ENCODE data around the gene NR2F2.

DNA sequence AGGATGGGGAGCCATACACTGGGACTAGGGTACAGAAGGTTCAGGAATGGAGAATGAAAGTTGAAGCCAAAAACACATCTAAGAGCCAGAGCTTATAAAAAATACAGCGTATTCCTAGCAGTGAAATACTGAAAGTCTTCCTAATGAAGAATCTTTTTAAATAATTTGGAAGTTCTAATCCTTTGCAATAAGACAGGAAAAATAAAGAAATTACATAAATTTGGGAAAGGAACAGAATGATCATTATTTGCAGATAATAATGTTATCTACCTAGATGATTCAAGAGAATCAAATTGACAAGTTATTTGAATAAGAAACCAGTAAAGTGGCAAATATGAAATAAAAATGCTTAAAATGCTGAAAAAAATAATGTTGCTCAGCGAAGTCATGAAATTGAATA, 32.3 kb upstream of the NR2F2 start:
- TF ChIP-seq, protein P1, sequence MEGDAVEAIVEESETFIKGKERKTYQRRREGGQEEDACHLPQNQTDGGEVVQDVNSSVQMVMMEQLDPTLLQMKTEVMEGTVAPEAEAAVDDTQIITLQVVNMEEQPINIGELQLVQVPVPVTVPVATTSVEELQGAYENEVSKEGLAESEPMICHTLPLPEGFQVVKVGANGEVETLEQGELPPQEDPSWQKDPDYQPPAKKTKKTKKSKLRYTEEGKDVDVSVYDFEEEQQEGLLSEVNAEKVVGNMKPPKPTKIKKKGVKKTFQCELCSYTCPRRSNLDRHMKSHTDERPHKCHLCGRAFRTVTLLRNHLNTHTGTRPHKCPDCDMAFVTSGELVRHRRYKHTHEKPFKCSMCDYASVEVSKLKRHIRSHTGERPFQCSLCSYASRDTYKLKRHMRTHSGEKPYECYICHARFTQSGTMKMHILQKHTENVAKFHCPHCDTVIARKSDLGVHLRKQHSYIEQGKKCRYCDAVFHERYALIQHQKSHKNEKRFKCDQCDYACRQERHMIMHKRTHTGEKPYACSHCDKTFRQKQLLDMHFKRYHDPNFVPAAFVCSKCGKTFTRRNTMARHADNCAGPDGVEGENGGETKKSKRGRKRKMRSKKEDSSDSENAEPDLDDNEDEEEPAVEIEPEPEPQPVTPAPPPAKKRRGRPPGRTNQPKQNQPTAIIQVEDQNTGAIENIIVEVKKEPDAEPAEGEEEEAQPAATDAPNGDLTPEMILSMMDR (IDR thresholded peaks at IDR 0.05 in 4 of 5, conservative IDR thresholded peaks at IDR 0.05 in 1 of 5), result no peak
- TF ChIP-seq POLR2A (IDR thresholded peaks at IDR 0.05), result no peak
